K562 (cell line): Measurements from ENCODE around the gene F13A1.

Experiments used
- BACH1 ChIP-seq: fragments of 200-800 bp; sonication (Bioruptor generic); IDR thresholded peaks from 2 replicates; pipeline ENCODE4 v1.6.1; 2016; ENCODE audit warnings: missing genetic modification characterization, missing compliant biosample characterization
- EP300 ChIP-seq: IDR thresholded peaks from 2 replicates; pipeline ENCODE4 v1.6.1; 2012; ENCODE audit warnings: low read length, improper control_type of control experiment
- TF ChIP-seq, protein P1 (sequence below), 3 experiments: IDR thresholded peaks in 2 of 3; conservative IDR thresholded peaks in 1 of 3; 2 replicates each; pipeline ENCODE4 v1.5.1; 2011 to 2012; ENCODE audit warnings: low read length in 3 of 3, mild to moderate bottlenecking in 3 of 3, control low read depth in 2 of 3, improper control_type of control experiment in 1 of 3, inconsistent platforms in 1 of 3, low read depth in 1 of 3, mixed read lengths in 1 of 3, moderate library complexity in 1 of 3; ENCODE audit not compliant: insufficient read depth in 2 of 3

DNA sequence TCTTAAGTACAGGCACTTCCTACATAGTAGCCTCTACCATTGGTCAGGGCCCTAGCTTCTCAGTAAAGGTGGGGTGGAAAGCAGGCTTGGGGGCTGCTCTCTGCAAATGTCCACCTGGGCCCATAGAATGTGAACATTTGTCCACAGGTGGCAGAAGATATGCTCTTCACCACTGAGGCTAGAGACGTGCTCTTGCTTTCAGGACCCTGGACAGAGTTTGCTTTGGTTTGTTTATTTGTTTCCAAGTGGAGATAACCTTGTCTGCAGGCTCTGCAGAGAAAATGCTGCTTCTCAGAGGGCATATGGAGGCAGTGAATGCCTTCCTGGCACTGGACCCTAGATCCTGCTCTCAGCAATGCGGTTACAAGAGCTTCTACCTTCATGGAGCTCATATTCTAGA is 129.0 kb downstream of the F13A1 start:
- TF ChIP-seq, protein P1, sequence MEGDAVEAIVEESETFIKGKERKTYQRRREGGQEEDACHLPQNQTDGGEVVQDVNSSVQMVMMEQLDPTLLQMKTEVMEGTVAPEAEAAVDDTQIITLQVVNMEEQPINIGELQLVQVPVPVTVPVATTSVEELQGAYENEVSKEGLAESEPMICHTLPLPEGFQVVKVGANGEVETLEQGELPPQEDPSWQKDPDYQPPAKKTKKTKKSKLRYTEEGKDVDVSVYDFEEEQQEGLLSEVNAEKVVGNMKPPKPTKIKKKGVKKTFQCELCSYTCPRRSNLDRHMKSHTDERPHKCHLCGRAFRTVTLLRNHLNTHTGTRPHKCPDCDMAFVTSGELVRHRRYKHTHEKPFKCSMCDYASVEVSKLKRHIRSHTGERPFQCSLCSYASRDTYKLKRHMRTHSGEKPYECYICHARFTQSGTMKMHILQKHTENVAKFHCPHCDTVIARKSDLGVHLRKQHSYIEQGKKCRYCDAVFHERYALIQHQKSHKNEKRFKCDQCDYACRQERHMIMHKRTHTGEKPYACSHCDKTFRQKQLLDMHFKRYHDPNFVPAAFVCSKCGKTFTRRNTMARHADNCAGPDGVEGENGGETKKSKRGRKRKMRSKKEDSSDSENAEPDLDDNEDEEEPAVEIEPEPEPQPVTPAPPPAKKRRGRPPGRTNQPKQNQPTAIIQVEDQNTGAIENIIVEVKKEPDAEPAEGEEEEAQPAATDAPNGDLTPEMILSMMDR (IDR thresholded peaks at IDR 0.05 in 2 of 3, conservative IDR thresholded peaks at IDR 0.05 in 1 of 3; ENCODE audit: insufficient read depth in 2 of 3, low read depth in 1 of 3, low read length in 3 of 3), result no peak
- no peak for TF ChIP-seq BACH1
- no peak for TF ChIP-seq EP300
